DOHH2 (cell line): Measurements from ENCODE around the gene OPN3.

ENCODE experiments used
- H3F3A ChIP-seq: fragments of 200-600 bp; sonication (generic), shearing (Covaris generic); 2 replicates; pipeline ENCODE4 v1.6.0; 2016; ENCODE audit warnings: antibody characterized with exemption, mild to moderate bottlenecking; ENCODE audit not compliant: control insufficient read depth, insufficient read depth
- H3K27ac ChIP-seq: fragments of 200-600 bp; sonication (generic); 2 replicates; pipeline ENCODE4 v1.5.1; 2014; ENCODE audit warnings: low read depth, mild to moderate bottlenecking, low read length, moderate library complexity
- H3K27me3 ChIP-seq: fragments of 200-600 bp; sonication (generic); 2 replicates; pipeline ENCODE4 v1.6.1; 2014; ENCODE audit warnings: mild to moderate bottlenecking, low read length, mixed read lengths; ENCODE audit not compliant: control insufficient read depth
- H3K36me3 ChIP-seq: fragments of 200-600 bp; sonication (generic); 2 replicates; pipeline ENCODE4 v1.6.1; 2014; ENCODE audit warnings: mild to moderate bottlenecking, low read length, moderate library complexity, mixed read lengths; ENCODE audit not compliant: control insufficient read depth
- H3K4me1 ChIP-seq: fragments of 200-600 bp; sonication (generic); 2 replicates; pipeline ENCODE4 v1.6.1; 2014; ENCODE audit warnings: mild to moderate bottlenecking, low read length, mixed read lengths; ENCODE audit not compliant: control insufficient read depth
- H3K4me2 ChIP-seq: fragments of 200-600 bp; sonication (generic); 2 replicates; pipeline ENCODE4 v1.6.0; 2014; ENCODE audit warnings: mild to moderate bottlenecking, low read length, moderate library complexity
- H3K4me3 ChIP-seq: fragments of 200-600 bp; sonication (generic); 2 replicates; pipeline ENCODE4 v1.5.1; 2014; ENCODE audit warnings: mild to moderate bottlenecking, low read length, mixed read lengths
- H3K79me2 ChIP-seq: fragments of 200-600 bp; sonication (generic); 2 replicates; pipeline ENCODE4 v1.6.1; 2014; ENCODE audit warnings: mild to moderate bottlenecking, low read length, mixed read lengths; ENCODE audit not compliant: control insufficient read depth
- H3K9me2 ChIP-seq: fragments of 200-600 bp; sonication (generic); replicated peaks from 2 replicates; pipeline ENCODE4 v1.6.1; 2014; ENCODE audit warnings: mild to moderate bottlenecking, low read length, mixed read lengths; ENCODE audit not compliant: control insufficient read depth
- H3K9me3 ChIP-seq: fragments of 200-600 bp; sonication (generic); 2 replicates; pipeline ENCODE4 v1.6.1; 2014; ENCODE audit warnings: antibody characterized with exemption, low read length, mixed read lengths; ENCODE audit not compliant: control insufficient read depth, insufficient read depth
- H4K20me1 ChIP-seq: fragments of 200-600 bp; sonication (generic); 2 replicates; pipeline ENCODE4 v1.6.0; 2014; ENCODE audit warnings: low read depth, mild to moderate bottlenecking, antibody characterized with exemption, low read length, moderate library complexity; ENCODE audit not compliant: control insufficient read depth, insufficient read depth
- CTCF ChIP-seq: fragments of 200-600 bp; sonication (generic); IDR thresholded peaks from one replicate; pipeline ENCODE4 v1.5.1; 2014; ENCODE audit warnings: antibody characterized with exemption, mild to moderate bottlenecking, low read depth, low read length; ENCODE audit not compliant: poor library complexity, severe bottlenecking
- EZH2phosphoT487 ChIP-seq: fragments of 200-600 bp; sonication (generic); IDR thresholded peaks from 2 replicates; pipeline ENCODE4 v1.6.1; 2017; ENCODE audit warnings: borderline replicate concordance, mild to moderate bottlenecking, antibody characterized with exemption, low read length, moderate library complexity, mixed read lengths

The OPN3 gene

GRCh38 chr1:241614144-241614543 is 26.0 kb downstream of the OPN3 start:
- H3K4me1 ChIP-seq, result peaks cover 5% of the 10 kb centered on the region
- no peaks in the 10 kb centered on the region for H3K36me3 ChIP-seq
- H3K79me2 ChIP-seq, result no peaks in the 10 kb centered on the region
- H3K27ac ChIP-seq, result no peak overlapping the region
- H3K4me2 ChIP-seq, result no peak overlapping the region
- H3F3A ChIP-seq, result no peaks in the 10 kb centered on the region
- no peak overlapping the region for H3K4me3 ChIP-seq
- H3K27me3 ChIP-seq, result no peaks in the 10 kb centered on the region
- H3K9me2 ChIP-seq, result no peaks in the 10 kb centered on the region
- H4K20me1 ChIP-seq, result no peaks in the 10 kb centered on the region
- no peaks in the 10 kb centered on the region for H3K9me3 ChIP-seq
- no peak for TF ChIP-seq EZH2phosphoT487
- no peak for TF ChIP-seq CTCF

- Histone ChIP-seq H3F3A (no peaks in the 10 kb centered on the region), H3K27me3 (no peaks in the 10 kb centered on the region), H3K4me3 (no peak overlapping the region), H3K4me2 (no peak overlapping the region), H3K79me2 (no peaks in the 10 kb centered on the region), H3K4me1 (peaks cover 5% of the 10 kb centered on the region), H4K20me1 (no peaks in the 10 kb centered on the region), H3K36me3 (no peaks in the 10 kb centered on the region), H3K27ac (no peak overlapping the region), H3K9me2 (no peaks in the 10 kb centered on the region), H3K9me3 (no peaks in the 10 kb centered on the region)
- no peak for TF ChIP-seq EZH2phosphoT487
- no peak for TF ChIP-seq CTCF
Observed at GRCh38 chr1:241612533-241613477, 27.4 kb downstream of the OPN3 start.

- H3K36me3 ChIP-seq, result no peaks in the 10 kb centered on the region
- H3K9me2 ChIP-seq, result no peaks in the 10 kb centered on the region
- H3F3A ChIP-seq, result no peaks in the 10 kb centered on the region
- TF ChIP-seq CTCF (no peak), EZH2phosphoT487 (no peak)
- H3K4me1 ChIP-seq, result peaks cover 5% of the 10 kb centered on the region
- H3K4me3 ChIP-seq, result no peak overlapping the region
- H3K27me3 ChIP-seq, result no peaks in the 10 kb centered on the region
- no peak overlapping the region for H3K4me2 ChIP-seq
- H4K20me1 ChIP-seq, result no peaks in the 10 kb centered on the region
- no peaks in the 10 kb centered on the region for H3K9me3 ChIP-seq
- no peaks in the 10 kb centered on the region for H3K79me2 ChIP-seq
- H3K27ac ChIP-seq, result no peak overlapping the region
Observed at GRCh38 chr1:241611736-241612135, 28.4 kb downstream of the OPN3 start.
